Lower lobe of right lung (tissue), 2 donors: Measurements from ENCODE around the gene CCNY. TPM values are rescaled to one million over a fixed set of nuclear protein-coding genes. Genes with fewer than 3 reads are reported as not detected.
A peak's percentile ranks its signal among the peaks of the same experiment; 100 is the strongest.

ENCODE experiments used
- ATAC-seq, 2 donors: fragments of 200-7000 bp; cut with Tn5 transposase; one replicate each; pipeline ENCODE4 v1.9.1; 2020 to 2022; ENCODE audit warnings: mild to moderate bottlenecking in 2 of 2, moderate library complexity in 2 of 2
- DNase-seq: peaks from one replicate; pipeline ENCODE4 v3.0.0-alpha.2; 2020
- H3K27ac ChIP-seq: fragments of 200-600 bp; one replicate; pipeline ENCODE4 v1.8.0; 2022
- H3K27me3 ChIP-seq: fragments of 200-600 bp; one replicate; pipeline ENCODE4 v1.8.0; 2022; ENCODE audit warnings: low read depth
- H3K36me3 ChIP-seq: fragments of 200-600 bp; one replicate; pipeline ENCODE4 v1.8.0; 2022; ENCODE audit warnings: mild to moderate bottlenecking
- H3K4me1 ChIP-seq: fragments of 200-600 bp; one replicate; pipeline ENCODE4 v1.8.0; 2022
- H3K4me3 ChIP-seq: fragments of 200-600 bp; one replicate; pipeline ENCODE4 v1.8.0; 2022; ENCODE audit warnings: mild to moderate bottlenecking
- H3K9me3 ChIP-seq: fragments of 200-600 bp; one replicate; pipeline ENCODE4 v1.8.0; 2022
- CTCF ChIP-seq: fragments of 200-600 bp; IDR thresholded peaks from one replicate; pipeline ENCODE4 v1.8.0; 2022; ENCODE audit warnings: antibody characterized with exemption, mild to moderate bottlenecking
- intact Hi-C: fragments of 100-400 bp; cut with DNase I; formaldehyde crosslinking; loops from one replicate; pipeline ENCODE4 v1.11.0; 2022
- total RNA-seq: library from RNA; stranded (reverse); fragmentation: NEBNext Ultra II Directional; extraction: Animal tissue kit (Norgen Biotek cat#: 25700); gene quantifications from one replicate; pipeline ENCODE4 v1.2.1, GENCODE V29; 2021
- donor health status: DM: no; HTN: yes; CAD: no; lungs with severe emphysema.

The CCNY gene
- total RNA-seq, 1 donor from 2014 or later: 64.5 TPM

- Histone ChIP-seq H3K4me3 (no peak within 1 kb of the TSS), H3K27ac (no peak within 1 kb of the TSS), H3K4me1 (peaks cover 6% of the 10 kb centered on the region), H3K36me3 (no peaks in the 10 kb centered on the region), H3K27me3 (peaks cover 25% of the 10 kb centered on the region), H3K9me3 (peaks cover 3% of the 10 kb centered on the region)
- no peak for TF ChIP-seq CTCF
- no peak for ATAC-seq
- intact Hi-C loops: no loop called here
- no peak for DNase-seq
Measured at GRCh38 chr10:35605191-35605590, 268.9 kb downstream of the CCNY start, which contains the start of gene GJD4. Gene GJD4 (plus strand): TSS chr10:35605341. CDS start chr10:35605568, 227 bp downstream.

GRCh38 chr10:35606430-35606829 lies 270.1 kb downstream of the CCNY start:
- ATAC-seq: no peak
- intact Hi-C loops: no loop called here
- H3K36me3 ChIP-seq: no peaks in the 10 kb centered on the region
- no peak overlapping the region for H3K4me3 ChIP-seq
- TF ChIP-seq CTCF: no peak
- H3K27ac ChIP-seq: no peak overlapping the region
- peaks cover 6% of the 10 kb centered on the region for H3K4me1 ChIP-seq
- DNase-seq: no peak
- H3K9me3 ChIP-seq: no peaks in the 10 kb centered on the region
- peaks cover 31% of the 10 kb centered on the region for H3K27me3 ChIP-seq

DNA sequence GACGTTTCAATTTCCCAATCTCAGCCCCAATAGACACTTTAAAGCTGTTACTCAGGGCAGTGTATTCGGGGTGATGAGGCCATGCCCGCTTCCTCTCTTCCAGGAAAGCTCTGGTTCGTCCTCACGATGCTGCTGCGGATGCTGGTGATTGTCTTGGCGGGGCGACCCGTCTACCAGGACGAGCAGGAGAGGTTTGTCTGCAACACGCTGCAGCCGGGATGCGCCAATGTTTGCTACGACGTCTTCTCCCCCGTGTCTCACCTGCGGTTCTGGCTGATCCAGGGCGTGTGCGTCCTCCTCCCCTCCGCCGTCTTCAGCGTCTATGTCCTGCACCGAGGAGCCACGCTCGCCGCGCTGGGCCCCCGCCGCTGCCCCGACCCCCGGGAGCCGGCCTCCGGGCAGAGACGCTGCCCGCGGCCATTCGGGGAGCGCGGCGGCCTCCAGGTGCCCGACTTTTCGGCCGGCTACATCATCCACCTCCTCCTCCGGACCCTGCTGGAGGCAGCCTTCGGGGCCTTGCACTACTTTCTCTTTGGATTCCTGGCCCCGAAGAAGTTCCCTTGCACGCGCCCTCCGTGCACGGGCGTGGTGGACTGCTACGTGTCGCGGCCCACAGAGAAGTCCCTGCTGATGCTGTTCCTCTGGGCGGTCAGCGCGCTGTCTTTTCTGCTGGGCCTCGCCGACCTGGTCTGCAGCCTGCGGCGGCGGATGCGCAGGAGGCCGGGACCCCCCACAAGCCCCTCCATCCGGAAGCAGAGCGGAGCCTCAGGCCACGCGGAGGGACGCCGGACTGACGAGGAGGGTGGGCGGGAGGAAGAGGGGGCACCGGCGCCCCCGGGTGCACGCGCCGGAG lies 271.4 kb downstream of the CCNY start:
- H3K36me3 ChIP-seq: no peaks in the 10 kb centered on the region
- ATAC-seq: peak; percentile 46
- no peak overlapping the region for H3K27ac ChIP-seq
- H3K27me3 ChIP-seq: peaks cover 32% of the 10 kb centered on the region
- DNase-seq: peak; percentile 45
- peaks cover 6% of the 10 kb centered on the region for H3K4me1 ChIP-seq
- H3K9me3 ChIP-seq: no peaks in the 10 kb centered on the region
- intact Hi-C loops: no loop called here
- H3K4me3 ChIP-seq: peak overlapping the region; percentile 52
- TF ChIP-seq CTCF: no peak

- Histone ChIP-seq H3K4me3 (peak overlapping the region; percentile 52), H3K27me3 (peaks cover 32% of the 10 kb centered on the region), H3K4me1 (peaks cover 6% of the 10 kb centered on the region), H3K36me3 (no peaks in the 10 kb centered on the region), H3K27ac (no peak overlapping the region), H3K9me3 (no peaks in the 10 kb centered on the region)
- TF ChIP-seq CTCF: no peak
- intact Hi-C loops: no loop called here
- DNase-seq (no peak), ATAC-seq (no peak)
Measured at GRCh38 chr10:35608328-35608672, 272.0 kb downstream of the CCNY start.

DNA sequence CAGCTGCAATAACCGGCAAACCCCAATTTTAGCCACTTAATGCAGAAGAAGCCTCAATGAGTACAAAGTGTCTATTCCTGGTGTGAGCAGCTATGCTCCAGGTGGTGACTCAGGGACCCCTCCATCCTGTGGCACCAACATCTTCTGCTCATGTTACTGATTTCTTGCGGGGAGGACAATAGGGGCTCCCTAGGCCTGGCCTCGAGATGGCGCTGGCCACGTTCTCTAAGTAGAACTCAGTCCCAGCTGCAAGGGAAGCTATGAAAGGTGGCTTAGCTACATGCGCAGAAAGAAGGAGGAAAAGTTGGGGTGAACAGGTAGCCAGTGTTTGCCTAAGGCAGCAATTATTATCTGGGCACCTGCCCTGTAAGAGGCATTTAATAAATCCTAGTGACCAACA lies 275.4 kb downstream of the CCNY start:
- peaks cover 6% of the 10 kb centered on the region for H3K4me1 ChIP-seq
- no peak for TF ChIP-seq CTCF
- H3K9me3 ChIP-seq: no peaks in the 10 kb centered on the region
- no peak for DNase-seq
- H3K36me3 ChIP-seq: no peaks in the 10 kb centered on the region
- peaks cover 32% of the 10 kb centered on the region for H3K27me3 ChIP-seq
- H3K4me3 ChIP-seq: no peak overlapping the region
- H3K27ac ChIP-seq: no peak overlapping the region
- intact Hi-C loops: no loop called here
- ATAC-seq: no peak
